ENCODE results near the gene ALPG. TPM values are rescaled to one million over a fixed set of nuclear protein-coding genes. Genes with fewer than 3 reads are reported as not detected.
A peak's percentile ranks its signal among the peaks of the same experiment; 100 is the strongest.

Gene ALPG
- total RNA-seq, 1 donor from 2014 or later = not detected

DNA sequence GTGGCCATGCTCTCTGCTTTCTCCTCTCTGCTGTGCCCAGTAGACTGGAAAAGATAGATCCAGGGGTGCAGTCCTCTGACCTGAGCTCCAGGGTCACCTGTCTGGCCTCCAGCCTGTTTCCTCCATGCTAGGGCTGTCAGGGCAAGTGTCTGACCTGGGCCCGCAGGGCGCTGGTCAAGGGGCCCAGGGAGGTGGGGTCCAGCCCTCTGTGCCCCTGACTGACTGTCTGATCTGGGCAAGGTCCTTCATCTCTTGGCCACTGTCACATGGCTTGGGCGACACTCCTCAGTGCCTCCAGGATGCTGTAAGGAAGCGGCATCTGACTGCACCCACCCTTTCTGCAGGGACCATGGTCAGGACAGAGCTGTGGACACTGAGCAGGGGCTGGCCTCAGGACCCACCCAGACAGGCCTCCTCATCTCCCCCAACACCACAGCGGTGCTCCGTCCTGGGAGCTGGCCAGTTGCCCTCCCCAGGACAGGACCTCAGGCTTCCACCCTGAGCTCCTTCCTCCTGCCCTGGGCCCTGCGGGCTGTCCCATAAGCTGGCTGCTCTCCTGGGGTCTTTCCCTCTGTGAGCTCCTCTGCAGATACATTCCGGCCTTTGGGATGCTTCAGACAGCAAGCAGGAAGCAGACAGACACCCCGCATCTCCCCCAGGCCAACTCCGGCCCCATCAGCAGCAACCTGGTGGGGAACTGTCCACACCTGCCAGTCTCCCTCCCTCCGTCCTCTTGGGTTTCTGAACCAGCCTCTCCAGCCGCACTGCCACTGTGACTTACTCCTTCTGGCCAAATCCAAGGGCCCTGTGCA is 28.1 kb downstream of the ALPG start:
- no peak overlapping the region for H3K4me2 ChIP-seq

DNA sequence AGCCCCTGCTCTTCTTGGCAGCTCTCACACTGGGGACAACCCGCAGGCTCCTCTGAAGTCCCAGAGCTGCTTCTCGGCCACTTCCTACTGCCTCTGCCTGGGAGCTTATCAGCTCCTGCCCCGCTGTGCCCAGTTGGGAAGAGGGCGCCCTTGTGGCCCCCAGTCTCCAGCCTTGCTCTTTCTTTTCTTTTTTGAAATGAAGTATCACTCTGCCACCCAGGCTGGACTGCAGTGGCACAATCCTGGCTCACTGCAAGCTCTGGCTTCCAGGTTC is 28.7 kb downstream of the ALPG start:
- Histone ChIP-seq H3K4me1 (no peaks in the 10 kb centered on the region), H3K9ac (no peak overlapping the region), H3F3A (ENCODE audit: low read depth) (no peaks in the 10 kb centered on the region), H3K4me3 (no peak overlapping the region), H3K9me3 (ENCODE audit: low read depth) (no peaks in the 10 kb centered on the region), H3K36me3 (no peaks in the 10 kb centered on the region), H3K4me2 (no peak overlapping the region), H3K79me2 (ENCODE audit: low read depth) (no peaks in the 10 kb centered on the region), H2AFZ (replicated peaks) (no peak overlapping the region), H4K20me1 (ENCODE audit: low read depth) (no peaks in the 10 kb centered on the region), H3K27ac (no peak overlapping the region), H3K27me3 (no peaks in the 10 kb centered on the region)
- Mint-ChIP-seq H3K27ac (no peak overlapping the region), H3K4me1 (peaks cover 3% of the 10 kb centered on the region), H3K4me3 (no peak overlapping the region), H3K36me3 (no peaks in the 10 kb centered on the region), H3K27me3 (ENCODE audit: insufficient read depth, low read depth) (peaks cover 8% of the 10 kb centered on the region), H3K9me3 (no peaks in the 10 kb centered on the region)
- TF ChIP-seq EZH2 (IDR thresholded peaks at IDR 0.05) (no peak), EZH2phosphoT487 (IDR thresholded peaks at IDR 0.05) (no peak)
- TF ChIP-seq, protein P1, sequence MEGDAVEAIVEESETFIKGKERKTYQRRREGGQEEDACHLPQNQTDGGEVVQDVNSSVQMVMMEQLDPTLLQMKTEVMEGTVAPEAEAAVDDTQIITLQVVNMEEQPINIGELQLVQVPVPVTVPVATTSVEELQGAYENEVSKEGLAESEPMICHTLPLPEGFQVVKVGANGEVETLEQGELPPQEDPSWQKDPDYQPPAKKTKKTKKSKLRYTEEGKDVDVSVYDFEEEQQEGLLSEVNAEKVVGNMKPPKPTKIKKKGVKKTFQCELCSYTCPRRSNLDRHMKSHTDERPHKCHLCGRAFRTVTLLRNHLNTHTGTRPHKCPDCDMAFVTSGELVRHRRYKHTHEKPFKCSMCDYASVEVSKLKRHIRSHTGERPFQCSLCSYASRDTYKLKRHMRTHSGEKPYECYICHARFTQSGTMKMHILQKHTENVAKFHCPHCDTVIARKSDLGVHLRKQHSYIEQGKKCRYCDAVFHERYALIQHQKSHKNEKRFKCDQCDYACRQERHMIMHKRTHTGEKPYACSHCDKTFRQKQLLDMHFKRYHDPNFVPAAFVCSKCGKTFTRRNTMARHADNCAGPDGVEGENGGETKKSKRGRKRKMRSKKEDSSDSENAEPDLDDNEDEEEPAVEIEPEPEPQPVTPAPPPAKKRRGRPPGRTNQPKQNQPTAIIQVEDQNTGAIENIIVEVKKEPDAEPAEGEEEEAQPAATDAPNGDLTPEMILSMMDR (IDR thresholded peaks at IDR 0.05) = no peak
- no peak for DNase-seq (ENCODE audit: low spot score)

More for the DNA sequence above, 28.1 kb downstream of the ALPG start:
- Histone ChIP-seq H3K4me1 (no peaks in the 10 kb centered on the region), H2AFZ (replicated peaks) (no peak overlapping the region), H3K4me3 (no peak overlapping the region), H3K27me3 (no peaks in the 10 kb centered on the region), H3K36me3 (no peaks in the 10 kb centered on the region), H3K9me3 (ENCODE audit: low read depth) (no peaks in the 10 kb centered on the region), H3K27ac (no peak overlapping the region), H4K20me1 (ENCODE audit: low read depth) (no peaks in the 10 kb centered on the region), H3F3A (ENCODE audit: low read depth) (no peaks in the 10 kb centered on the region), H3K79me2 (ENCODE audit: low read depth) (no peaks in the 10 kb centered on the region), H3K9ac (no peak overlapping the region)
- DNase-seq (ENCODE audit: low spot score) = no peak
- TF ChIP-seq, protein P1 (IDR thresholded peaks at IDR 0.05) = no peak
- no peak for TF ChIP-seq EZH2 (IDR thresholded peaks at IDR 0.05)
- no peak for TF ChIP-seq EZH2phosphoT487 (IDR thresholded peaks at IDR 0.05)
- H3K36me3 Mint-ChIP-seq = no peaks in the 10 kb centered on the region
- H3K27me3 Mint-ChIP-seq (ENCODE audit: insufficient read depth, low read depth) = peaks cover 8% of the 10 kb centered on the region
- peaks cover 3% of the 10 kb centered on the region for H3K4me1 Mint-ChIP-seq
- no peak overlapping the region for H3K4me3 Mint-ChIP-seq
- H3K9me3 Mint-ChIP-seq = no peaks in the 10 kb centered on the region
- H3K27ac Mint-ChIP-seq = no peak overlapping the region

DNA sequence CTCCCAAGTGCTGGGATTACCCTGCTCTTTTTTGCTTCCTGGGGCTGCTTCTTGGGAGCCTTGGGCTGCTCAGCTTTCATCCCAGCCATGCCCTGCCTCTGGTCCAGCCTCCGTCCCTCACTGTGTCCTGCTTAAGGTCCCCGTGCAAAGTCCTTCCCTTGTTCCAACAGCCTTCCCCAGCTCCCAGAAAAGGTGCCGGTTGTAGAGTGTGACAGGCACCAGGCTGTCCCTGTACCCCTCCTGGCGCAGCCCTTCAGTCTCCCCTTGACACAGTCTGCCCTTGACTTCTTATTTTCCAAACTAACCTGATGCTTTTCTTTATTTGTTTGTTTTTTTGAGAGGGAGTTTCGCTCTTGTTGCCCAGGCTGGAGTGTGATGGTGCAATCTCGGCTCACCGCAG is 29.2 kb downstream of the ALPG start:
- Mint-ChIP-seq H3K4me3 (no peak overlapping the region), H3K27ac (peak overlapping the region; percentile 89), H3K36me3 (no peaks in the 10 kb centered on the region), H3K27me3 (ENCODE audit: insufficient read depth, low read depth) (peaks cover 13% of the 10 kb centered on the region), H3K4me1 (peaks cover 3% of the 10 kb centered on the region), H3K9me3 (no peaks in the 10 kb centered on the region)
- Histone ChIP-seq H3K36me3 (no peaks in the 10 kb centered on the region), H3K9ac (no peak overlapping the region), H3K4me1 (no peaks in the 10 kb centered on the region), H3K4me3 (no peak overlapping the region), H3F3A (ENCODE audit: low read depth) (no peaks in the 10 kb centered on the region), H4K20me1 (ENCODE audit: low read depth) (no peaks in the 10 kb centered on the region), H3K27me3 (no peaks in the 10 kb centered on the region), H3K27ac (no peak overlapping the region), H3K4me2 (no peak overlapping the region), H3K79me2 (ENCODE audit: low read depth) (no peaks in the 10 kb centered on the region), H2AFZ (replicated peaks) (no peak overlapping the region), H3K9me3 (ENCODE audit: low read depth) (no peaks in the 10 kb centered on the region)
- TF ChIP-seq EZH2phosphoT487 (IDR thresholded peaks at IDR 0.05) (no peak), EZH2 (IDR thresholded peaks at IDR 0.05) (no peak)
- TF ChIP-seq, protein P1 (IDR thresholded peaks at IDR 0.05) = no peak
- DNase-seq (ENCODE audit: low spot score) = no peak
